HEK293 (cell line): ENCODE measurements around the gene NECAB2.

Experiments used
- INSM2 ChIP-seq: fragments of 450-650 bp; formaldehyde crosslinking; IDR thresholded peaks from 2 replicates; pipeline ENCODE4 v1.5.1; 2016; ENCODE audit warnings: missing biosample characterization, missing genetic modification characterization
- ZNF600 ChIP-seq: fragments of 450-650 bp; formaldehyde crosslinking; IDR thresholded peaks from 2 replicates; pipeline ENCODE4 v1.5.1; 2016; ENCODE audit warnings: missing biosample characterization, missing genetic modification characterization

GRCh38 chr16:83990492-83990891 lies 22.4 kb downstream of the NECAB2 start:
- TF ChIP-seq ZNF600 = no peak
- no peak for TF ChIP-seq INSM2 (tag by site-specific recombination)
